ENCODE results near the gene MNAT1.

MNAT1 gene

GRCh38 chr14:60981633-60982455 is 247.3 kb downstream of the MNAT1 start:
- peak overlapping the region; percentile 65 for H2AFZ ChIP-seq (ENCODE audit: insufficient read depth, low read length, poor library complexity)
- H3K23ac ChIP-seq (ENCODE audit: low read length) = no peak overlapping the region
- no peak overlapping the region for H2AK5ac ChIP-seq (ENCODE audit: low read length)
- H3K27ac ChIP-seq (ENCODE audit: low read depth, low read length) = peak overlapping the region; percentile 40
- no peak overlapping the region for H4K12ac ChIP-seq (ENCODE audit: low read depth, low read length)
- peak; percentile 31 to 66 for DNase-seq
- peaks cover 7% of the 10 kb centered on the region for H3K79me1 ChIP-seq (ENCODE audit: low read length)
- H3K14ac ChIP-seq (ENCODE audit: low read length) = peak overlapping the region; percentile 45
- peak overlapping the region; percentile 86 for H4K8ac ChIP-seq (ENCODE audit: low read depth, low read length)
- H3K9me3 ChIP-seq (ENCODE audit: insufficient read depth, low read depth, low read length) = no peaks in the 10 kb centered on the region
- no peaks in the 10 kb centered on the region for H3K27me3 ChIP-seq (ENCODE audit: insufficient read depth, low read length)
- H2BK120ac ChIP-seq (ENCODE audit: insufficient read depth, low read length, poor library complexity) = peak overlapping the region; percentile 48
- H2BK12ac ChIP-seq (ENCODE audit: low read length) = no peak overlapping the region
- H3K4me2 ChIP-seq (ENCODE audit: low read length) = peak overlapping the region; percentile 89
- H4K91ac ChIP-seq (ENCODE audit: low read depth, low read length) = peak overlapping the region; percentile 28
- no peak overlapping the region for H3K18ac ChIP-seq (ENCODE audit: low read length)
- H3K4ac ChIP-seq (ENCODE audit: low read depth, low read length) = no peak overlapping the region
- peak overlapping the region; percentile 49 for H2BK5ac ChIP-seq (ENCODE audit: low read depth, low read length, poor library complexity)
- 100% methylated on average over 1 of the region's 12 CpGs for WGBS (ENCODE audit: extremely low coverage, insufficient coverage, insufficient read length)
- peak overlapping the region; percentile 69 for H3K9ac ChIP-seq (ENCODE audit: low read length)
- H3K79me2 ChIP-seq (ENCODE audit: control insufficient read depth, insufficient read depth, low read length, poor library complexity) = peaks cover 6% of the 10 kb centered on the region
- H3K36me3 ChIP-seq (ENCODE audit: control insufficient read depth in 1 of 2, insufficient read depth in 2 of 2, low read length in 2 of 2) = peaks cover 0 to 4% of the 10 kb centered on the region in 2 experiments
- H3K4me1 ChIP-seq (ENCODE audit: control insufficient read depth in 1 of 2, insufficient read depth in 2 of 2, low read length in 2 of 2) = no peaks in the 10 kb centered on the region
- H3K4me3 ChIP-seq (ENCODE audit: low read depth, low read length) = peak overlapping the region; percentile 88

- Histone ChIP-seq H2AK5ac (ENCODE audit: low read length) (no peak overlapping the region), H3K23ac (ENCODE audit: low read length) (no peak overlapping the region), H3K27ac (ENCODE audit: low read depth, low read length) (no peak overlapping the region), H2BK5ac (ENCODE audit: low read depth, low read length, poor library complexity) (no peak overlapping the region), H3K4me2 (ENCODE audit: low read length) (no peak overlapping the region), H3K79me2 (ENCODE audit: control insufficient read depth, insufficient read depth, low read length, poor library complexity) (peaks cover 6% of the 10 kb centered on the region), H3K9me3 (ENCODE audit: insufficient read depth, low read depth, low read length) (no peaks in the 10 kb centered on the region), H3K14ac (ENCODE audit: low read length) (no peak overlapping the region), H2AFZ (ENCODE audit: insufficient read depth, low read length, poor library complexity) (no peak overlapping the region), H3K36me3 (ENCODE audit: control insufficient read depth in 1 of 2, insufficient read depth in 2 of 2, low read length in 2 of 2) (peaks cover 0 to 5% of the 10 kb centered on the region in 2 experiments), H2BK120ac (ENCODE audit: insufficient read depth, low read length, poor library complexity) (no peak overlapping the region), H4K12ac (ENCODE audit: low read depth, low read length) (no peak overlapping the region), H2BK12ac (ENCODE audit: low read length) (no peak overlapping the region), H3K4me1 (ENCODE audit: control insufficient read depth in 1 of 2, insufficient read depth in 2 of 2, low read length in 2 of 2) (no peaks in the 10 kb centered on the region), H3K4ac (ENCODE audit: low read depth, low read length) (no peak overlapping the region), H3K27me3 (ENCODE audit: insufficient read depth, low read length) (no peaks in the 10 kb centered on the region), H3K79me1 (ENCODE audit: low read length) (peaks cover 7% of the 10 kb centered on the region), H3K18ac (ENCODE audit: low read length) (no peak overlapping the region), H3K4me3 (ENCODE audit: low read depth, low read length) (no peak overlapping the region), H4K91ac (ENCODE audit: low read depth, low read length) (no peak overlapping the region), H4K8ac (ENCODE audit: low read depth, low read length) (no peak overlapping the region), H3K9ac (ENCODE audit: low read length) (no peak overlapping the region)
- 100% methylated on average over 1 of the region's 1 CpG for WGBS (ENCODE audit: extremely low coverage, insufficient coverage, insufficient read length)
- DNase-seq = no peak
These were observed 249.6 kb downstream of the MNAT1 start for GRCh38 chr14:60984196-60984595.

GRCh38 chr14:60986500-60986899 is 251.9 kb downstream of the MNAT1 start:
- Histone ChIP-seq H3K14ac (ENCODE audit: low read length) (no peak overlapping the region), H3K23ac (ENCODE audit: low read length) (no peak overlapping the region), H3K4ac (ENCODE audit: low read depth, low read length) (no peak overlapping the region), H3K9me3 (ENCODE audit: insufficient read depth, low read depth, low read length) (no peaks in the 10 kb centered on the region), H2AFZ (ENCODE audit: insufficient read depth, low read length, poor library complexity) (no peak overlapping the region), H3K4me1 (ENCODE audit: control insufficient read depth in 1 of 2, insufficient read depth in 2 of 2, low read length in 2 of 2) (no peaks in the 10 kb centered on the region), H3K27ac (ENCODE audit: low read depth, low read length) (no peak overlapping the region), H2BK12ac (ENCODE audit: low read length) (no peak overlapping the region), H3K79me2 (ENCODE audit: control insufficient read depth, insufficient read depth, low read length, poor library complexity) (no peaks in the 10 kb centered on the region), H4K8ac (ENCODE audit: low read depth, low read length) (no peak overlapping the region), H3K18ac (ENCODE audit: low read length) (no peak overlapping the region), H3K27me3 (ENCODE audit: insufficient read depth, low read length) (no peaks in the 10 kb centered on the region), H2AK5ac (ENCODE audit: low read length) (no peak overlapping the region), H3K36me3 (ENCODE audit: control insufficient read depth in 1 of 2, insufficient read depth in 2 of 2, low read length in 2 of 2) (peaks cover 4 to 10% of the 10 kb centered on the region in 2 experiments), H3K4me3 (ENCODE audit: low read depth, low read length) (no peak overlapping the region), H3K4me2 (ENCODE audit: low read length) (no peak overlapping the region), H2BK5ac (ENCODE audit: low read depth, low read length, poor library complexity) (no peak overlapping the region), H4K91ac (ENCODE audit: low read depth, low read length) (no peak overlapping the region), H2BK120ac (ENCODE audit: insufficient read depth, low read length, poor library complexity) (no peak overlapping the region), H4K12ac (ENCODE audit: low read depth, low read length) (no peak overlapping the region), H3K79me1 (ENCODE audit: low read length) (no peaks in the 10 kb centered on the region), H3K9ac (ENCODE audit: low read length) (no peak overlapping the region)
- WGBS (ENCODE audit: extremely low coverage, insufficient coverage, insufficient read length) = no CpG with 5 or more reads among the region's 2 CpGs
- DNase-seq = no peak

GRCh38 chr14:60989599-60989998 is 255.0 kb downstream of the MNAT1 start:
- no peak overlapping the region for H3K4me2 ChIP-seq (ENCODE audit: low read length)
- no peak overlapping the region for H2AFZ ChIP-seq (ENCODE audit: insufficient read depth, low read length, poor library complexity)
- no peak overlapping the region for H3K18ac ChIP-seq (ENCODE audit: low read length)
- H3K27me3 ChIP-seq (ENCODE audit: insufficient read depth, low read length) = no peaks in the 10 kb centered on the region
- H3K27ac ChIP-seq (ENCODE audit: low read depth, low read length) = no peak overlapping the region
- no peak overlapping the region for H4K8ac ChIP-seq (ENCODE audit: low read depth, low read length)
- H2AK5ac ChIP-seq (ENCODE audit: low read length) = no peak overlapping the region
- no peaks in the 10 kb centered on the region for H3K79me2 ChIP-seq (ENCODE audit: control insufficient read depth, insufficient read depth, low read length, poor library complexity)
- no peak overlapping the region for H3K4ac ChIP-seq (ENCODE audit: low read depth, low read length)
- no peaks in the 10 kb centered on the region for H3K9me3 ChIP-seq (ENCODE audit: insufficient read depth, low read depth, low read length)
- no peak overlapping the region for H2BK120ac ChIP-seq (ENCODE audit: insufficient read depth, low read length, poor library complexity)
- no peak overlapping the region for H2BK12ac ChIP-seq (ENCODE audit: low read length)
- DNase-seq = peak in 1 of 2 donors; percentile 9
- H3K9ac ChIP-seq (ENCODE audit: low read length) = no peak overlapping the region
- no peak overlapping the region for H4K12ac ChIP-seq (ENCODE audit: low read depth, low read length)
- no peak overlapping the region for H4K91ac ChIP-seq (ENCODE audit: low read depth, low read length)
- no peaks in the 10 kb centered on the region for H3K4me1 ChIP-seq (ENCODE audit: control insufficient read depth in 1 of 2, insufficient read depth in 2 of 2, low read length in 2 of 2)
- H3K4me3 ChIP-seq (ENCODE audit: low read depth, low read length) = no peak overlapping the region
- H3K79me1 ChIP-seq (ENCODE audit: low read length) = no peaks in the 10 kb centered on the region
- H3K36me3 ChIP-seq (ENCODE audit: control insufficient read depth in 1 of 2, insufficient read depth in 2 of 2, low read length in 2 of 2) = peaks cover 4 to 10% of the 10 kb centered on the region in 2 experiments
- H2BK5ac ChIP-seq (ENCODE audit: low read depth, low read length, poor library complexity) = no peak overlapping the region
- H3K14ac ChIP-seq (ENCODE audit: low read length) = no peak overlapping the region
- no peak overlapping the region for H3K23ac ChIP-seq (ENCODE audit: low read length)
- no CpG with 5 or more reads among the region's 2 CpGs for WGBS (ENCODE audit: extremely low coverage, insufficient coverage, insufficient read length)
